GM19023 (cell line): ENCODE results near the gene GBP1.
"Not testable (repeated sequence)": the region's sequence is repeated elsewhere in the genome, so short reads cannot be mapped to it uniquely, and the experiment has no call there.

ENCODE experiments used
- ATAC-seq: cut with Tn5 transposase; IDR thresholded peaks from one replicate; pipeline ENCODE4 v1.9.1; 2021; ENCODE audit warnings: mild to moderate bottlenecking, moderate library complexity; ENCODE audit not compliant: unreplicated experiment

GBP1 gene

GRCh38 chr1:89018318-89018717 lies 46.7 kb downstream of the GBP1 start:
- ATAC-seq: not testable (repeated sequence)

- no peak for ATAC-seq
Measured at GRCh38 chr1:89008511-89008910, 56.5 kb downstream of the GBP1 start.

- ATAC-seq: no peak
Measured at GRCh38 chr1:89005286-89006151, 59.5 kb downstream of the GBP1 start.
